K562 (cell line): Measurements from ENCODE around the gene DARS2. TPM values are rescaled to one million over a fixed set of nuclear protein-coding genes. Genes with fewer than 3 reads are reported as not detected.

Experiments
- BACH1 ChIP-seq: fragments of 200-800 bp; sonication (Bioruptor generic); IDR thresholded peaks from 2 replicates; pipeline ENCODE4 v1.6.1; 2016; ENCODE audit warnings: missing genetic modification characterization, missing compliant biosample characterization
- CBX2 ChIP-seq: fragments of 200-600 bp; sonication (generic); IDR thresholded peaks from one replicate; pipeline ENCODE4 v1.6.1; 2012; ENCODE audit warnings: mild to moderate bottlenecking, low read length, inconsistent platforms; ENCODE audit not compliant: insufficient read depth, poor library complexity, severe bottlenecking
- ESRRB ChIP-seq: fragments of 250-450 bp; sonication (Bioruptor Pico); IDR thresholded peaks from 2 replicates; pipeline ENCODE4 v1.5.0; 2020; ENCODE audit warnings: mild to moderate bottlenecking, moderate library complexity, borderline replicate concordance
- EWSR1 ChIP-seq: fragments of 450-650 bp; IDR thresholded peaks from 2 replicates; pipeline ENCODE4 v1.6.1; 2018; ENCODE audit warnings: borderline replicate concordance, mild to moderate bottlenecking, low read depth, moderate library complexity; ENCODE audit not compliant: partially characterized antibody
- KLF1 ChIP-seq: fragments of 450-650 bp; IDR thresholded peaks from 2 replicates; pipeline ENCODE4 v1.6.1; 2016; ENCODE audit warnings: missing genetic modification characterization, missing compliant biosample characterization
- MCM7 ChIP-seq, 2 experiments: fragments of 450-650 bp; IDR thresholded peaks; 2 replicates each; pipeline ENCODE4 v1.6.1; 2016 to 2018
- MIER1 ChIP-seq: fragments of 450-650 bp; IDR thresholded peaks from 2 replicates; pipeline ENCODE4 v1.6.1; 2016; ENCODE audit warnings: antibody characterized with exemption, mild to moderate bottlenecking, low read depth
- NFYB ChIP-seq: IDR thresholded peaks from 2 replicates; pipeline ENCODE4 v1.6.1; 2011; ENCODE audit warnings: mild to moderate bottlenecking, moderate library complexity; ENCODE audit not compliant: insufficient read length; ENCODE audit errors: extremely low read depth
- NKRF ChIP-seq: fragments of 450-650 bp; IDR thresholded peaks from 2 replicates; pipeline ENCODE4 v1.6.1; 2016; ENCODE audit warnings: borderline replicate concordance
- POLR3G ChIP-seq: IDR thresholded peaks from 2 replicates; pipeline ENCODE4 v1.6.1; 2011; ENCODE audit not compliant: insufficient read length, insufficient replicate concordance; ENCODE audit errors: extremely low read depth
- PTBP1 ChIP-seq: fragments of 200-400 bp; formaldehyde crosslinking; IDR thresholded peaks from 2 replicates; pipeline ENCODE4 v1.6.1; 2017; ENCODE audit warnings: low read depth, low read length
- RB1 ChIP-seq: fragments of 450-650 bp; IDR thresholded peaks from 2 replicates; pipeline ENCODE4 v1.6.1; 2017; ENCODE audit warnings: low read depth, mild to moderate bottlenecking
- SIX5 ChIP-seq, 2 experiments: IDR thresholded peaks; 2 replicates each; pipeline ENCODE4 v1.6.1; 2011; ENCODE audit warnings: low read length in 2 of 2, borderline replicate concordance in 1 of 2, low read depth in 1 of 2, mild to moderate bottlenecking in 1 of 2, moderate library complexity in 1 of 2; ENCODE audit not compliant: insufficient read depth in 1 of 2
- SP2 ChIP-seq: IDR thresholded peaks from 2 replicates; pipeline ENCODE4 v1.6.1; 2011; ENCODE audit warnings: mild to moderate bottlenecking, low read depth, low read length, moderate library complexity; ENCODE audit not compliant: poor library complexity, severe bottlenecking; ENCODE audit errors: extremely low read depth
- TFAP4 ChIP-seq: sonication (generic); formaldehyde crosslinking; IDR thresholded peaks from 2 replicates; pipeline ENCODE4 v1.8.0; 2022; ENCODE audit warnings: missing genetic modification reagents, mild to moderate bottlenecking, moderate library complexity, borderline replicate concordance
- THAP12 ChIP-seq: fragments of 250-450 bp; sonication (Bioruptor Pico); IDR thresholded peaks from 2 replicates; pipeline ENCODE4 v1.9.0; 2021; ENCODE audit warnings: mild to moderate bottlenecking, inconsistent platforms
- ZNF324 ChIP-seq: fragments of 250-450 bp; sonication (Bioruptor Pico); IDR thresholded peaks from 2 replicates; pipeline ENCODE4 v1.4.0; 2020; ENCODE audit warnings: mild to moderate bottlenecking
- ZNF668 ChIP-seq: fragments of 250-450 bp; sonication (Bioruptor Pico); IDR thresholded peaks from 2 replicates; pipeline ENCODE4 v1.8.0; 2022; ENCODE audit warnings: mild to moderate bottlenecking, inconsistent platforms
- ZSCAN32 ChIP-seq: fragments of 450-650 bp; formaldehyde crosslinking; IDR thresholded peaks from 2 replicates; pipeline ENCODE4 v1.4.0; 2020; ENCODE audit warnings: mild to moderate bottlenecking, moderate library complexity
- polyA plus RNA-seq, 8 experiments: library from polyadenylated mRNA; depleted of rRNA in 4 of 8; stranded (reverse) in 5 of 8; unstranded in 3 of 8; fragments of >200 nt; fragmentation: Nextera tagmentation in 2 of 8; fragmentation: Illumina TruSeq in 1 of 8; extraction: Ambion mirVana in 2 of 8; extraction: Trizol in 1 of 8; gene quantifications; 2 replicates each; pipeline versions ENCODE4 v1.2.1 to v1.2.3, GENCODE V29; 2011 to 2014; ENCODE audit warnings: inconsistent platforms in 1 of 8, missing spikeins in 1 of 8
- total RNA-seq, 7 experiments: library from RNA; depleted of rRNA in 6 of 7; stranded (reverse); fragments of >200 nt in 6 of 7; fragmentation: Illumina TruSeq in 2 of 7; extraction: Trizol in 2 of 7; gene quantifications; 2 replicates each; pipeline versions ENCODE4 v1.2.1 to v1.2.3, GENCODE V29; 2011 to 2021; ENCODE audit warnings: low replicate concordance in 1 of 7
- TF ChIP-seq, protein P1 (sequence below), 3 experiments: IDR thresholded peaks in 2 of 3; conservative IDR thresholded peaks in 1 of 3; 2 replicates each; pipeline ENCODE4 v1.5.1; 2011 to 2012; ENCODE audit warnings: low read length in 3 of 3, mild to moderate bottlenecking in 3 of 3, control low read depth in 2 of 3, improper control_type of control experiment in 1 of 3, inconsistent platforms in 1 of 3, low read depth in 1 of 3, mixed read lengths in 1 of 3, moderate library complexity in 1 of 3; ENCODE audit not compliant: insufficient read depth in 2 of 3

The DARS2 gene
- total and polyA plus RNA-seq, 9 of the 15 experiments (the other 6 are each of a cell fraction or from before 2014, with no cell fraction given): 36.4 to 96.7 (median 68.6) TPM

DNA sequence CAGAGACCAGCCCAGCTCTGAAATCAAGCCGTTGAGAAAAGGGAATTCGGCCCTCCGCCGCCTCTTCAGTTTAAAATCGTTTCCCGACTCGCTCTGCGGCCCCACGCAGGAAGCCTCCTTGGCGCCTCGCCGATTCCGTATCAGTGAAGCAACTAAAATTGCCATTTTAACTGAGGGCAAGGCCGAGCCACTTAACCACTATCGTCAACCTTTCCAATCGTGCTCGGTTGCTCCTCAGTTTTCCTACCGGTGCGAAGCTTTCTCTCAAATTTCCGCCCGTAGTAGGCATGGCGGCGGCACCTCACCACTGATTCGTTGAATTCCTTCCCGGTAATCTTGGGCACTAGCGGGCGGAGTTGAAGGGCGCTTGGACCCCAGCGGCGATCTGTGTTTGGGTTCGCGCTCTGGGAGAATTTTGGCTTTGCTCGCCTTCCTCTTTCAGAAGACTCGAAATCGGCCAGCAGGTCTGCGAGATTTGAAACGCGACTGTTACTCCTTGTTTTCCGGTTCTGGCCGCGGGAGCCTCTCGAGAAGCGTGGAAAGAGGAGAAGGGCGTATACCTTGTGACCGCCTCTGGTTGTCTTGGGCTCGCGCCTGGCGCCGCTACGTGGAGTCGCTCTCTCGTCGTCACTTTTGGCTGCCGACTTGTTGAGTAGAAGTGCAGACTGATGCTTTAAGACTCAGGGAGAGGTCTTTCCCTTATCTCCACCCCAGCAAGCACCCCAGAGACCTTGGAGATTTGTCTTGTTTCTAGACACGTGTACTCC, at the start of gene DARS2, which contains the start of gene CENPL (continued):
- TF ChIP-seq, protein P1, sequence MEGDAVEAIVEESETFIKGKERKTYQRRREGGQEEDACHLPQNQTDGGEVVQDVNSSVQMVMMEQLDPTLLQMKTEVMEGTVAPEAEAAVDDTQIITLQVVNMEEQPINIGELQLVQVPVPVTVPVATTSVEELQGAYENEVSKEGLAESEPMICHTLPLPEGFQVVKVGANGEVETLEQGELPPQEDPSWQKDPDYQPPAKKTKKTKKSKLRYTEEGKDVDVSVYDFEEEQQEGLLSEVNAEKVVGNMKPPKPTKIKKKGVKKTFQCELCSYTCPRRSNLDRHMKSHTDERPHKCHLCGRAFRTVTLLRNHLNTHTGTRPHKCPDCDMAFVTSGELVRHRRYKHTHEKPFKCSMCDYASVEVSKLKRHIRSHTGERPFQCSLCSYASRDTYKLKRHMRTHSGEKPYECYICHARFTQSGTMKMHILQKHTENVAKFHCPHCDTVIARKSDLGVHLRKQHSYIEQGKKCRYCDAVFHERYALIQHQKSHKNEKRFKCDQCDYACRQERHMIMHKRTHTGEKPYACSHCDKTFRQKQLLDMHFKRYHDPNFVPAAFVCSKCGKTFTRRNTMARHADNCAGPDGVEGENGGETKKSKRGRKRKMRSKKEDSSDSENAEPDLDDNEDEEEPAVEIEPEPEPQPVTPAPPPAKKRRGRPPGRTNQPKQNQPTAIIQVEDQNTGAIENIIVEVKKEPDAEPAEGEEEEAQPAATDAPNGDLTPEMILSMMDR (IDR thresholded peaks at IDR 0.05 in 2 of 3, conservative IDR thresholded peaks at IDR 0.05 in 1 of 3; ENCODE audit: insufficient read depth in 2 of 3, low read depth in 1 of 3, low read length in 3 of 3): no peak
- TF ChIP-seq POLR3G: no peak
- TF ChIP-seq KLF1 (tag): peak; percentile 60
- TF ChIP-seq MIER1: no peak
- no peak for TF ChIP-seq ESRRB
- peak; percentile 90 for TF ChIP-seq TFAP4 (CRISPR knock-in tag)
- TF ChIP-seq EWSR1: no peak
- peak; percentile 51; the same call in 1 of the 2 replicates for TF ChIP-seq THAP12 (CRISPR knock-in tag)
- no peak; a peak in 1 of 4 replicates for TF ChIP-seq MCM7 (IDR thresholded peaks at IDR 0.05)
- TF ChIP-seq NFYB: peak; percentile 74
- no peak; the same call in 1 of the 2 replicates for TF ChIP-seq BACH1 (tag)
- no peak for TF ChIP-seq PTBP1
- no peak for TF ChIP-seq ZSCAN32 (CRISPR knock-in tag)
- no peak for TF ChIP-seq SP2
- no peak for TF ChIP-seq ZNF324 (CRISPR knock-in tag)
- peak; percentile 65 to 71; a peak in 3 of 4 replicates for TF ChIP-seq SIX5 (IDR thresholded peaks at IDR 0.05; ENCODE audit: borderline replicate concordance in 1 of 2, insufficient read depth in 1 of 2, low read depth in 1 of 2, low read length in 2 of 2)
- TF ChIP-seq ZNF668 (CRISPR knock-in tag): no peak
- peak; percentile 78; the same call in 1 of the 2 replicates for TF ChIP-seq NKRF
- TF ChIP-seq RB1: peak; percentile 14
- TF ChIP-seq CBX2: no peak
